ENCODE data around the gene EBF3.
"Not testable (repeated sequence)": the region's sequence is repeated elsewhere in the genome, so short reads cannot be mapped to it uniquely, and the experiment has no call there.

EBF3 gene

DNA sequence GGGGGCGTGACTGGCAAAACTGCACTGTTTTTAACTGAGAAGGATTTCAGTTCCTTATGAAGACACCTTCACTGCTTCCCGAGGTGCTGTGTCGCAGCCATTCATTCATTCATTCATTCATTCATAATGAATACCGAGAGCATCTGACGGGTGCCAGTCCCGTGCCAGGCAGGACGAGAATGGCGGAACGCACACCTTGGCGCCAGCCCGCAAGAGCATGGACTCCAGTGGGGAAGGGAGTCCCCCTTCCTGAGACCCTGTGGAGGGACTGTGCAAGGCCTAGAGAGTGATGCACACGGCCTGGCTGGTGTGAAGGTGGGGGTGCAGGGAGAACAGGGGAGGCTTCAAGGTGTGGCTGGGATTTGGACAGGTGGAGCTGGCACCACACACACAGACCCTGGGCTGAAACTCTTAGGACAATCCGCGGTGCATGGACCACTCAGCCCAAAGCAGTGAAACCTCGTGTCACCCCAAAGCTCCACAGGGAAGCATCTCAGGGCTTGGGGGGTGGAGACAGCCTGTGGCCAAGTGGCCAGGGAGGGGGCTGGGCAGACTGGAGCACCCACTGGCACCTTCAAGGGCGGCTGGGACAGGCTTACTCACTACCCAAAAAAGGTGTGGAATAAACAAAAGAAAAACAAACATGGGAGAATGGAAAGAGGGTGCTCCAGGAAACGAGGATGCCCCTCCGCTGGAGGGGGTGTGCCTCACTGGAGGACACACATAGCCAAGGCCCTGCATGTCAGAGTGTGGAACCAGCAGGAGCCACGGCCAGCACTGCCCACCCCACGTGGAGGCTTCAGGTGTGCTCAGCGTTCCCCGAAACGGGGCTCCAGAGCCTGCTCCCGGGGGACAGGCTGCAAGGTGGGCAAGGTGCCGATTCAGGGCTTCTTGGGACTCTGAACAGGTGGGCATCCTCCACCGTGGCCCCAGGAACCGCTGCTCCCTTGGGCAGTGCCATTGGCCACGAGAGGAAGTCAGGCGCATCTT, 37.7 kb downstream of the EBF3 start:
- DNase-seq: no peak

DNA sequence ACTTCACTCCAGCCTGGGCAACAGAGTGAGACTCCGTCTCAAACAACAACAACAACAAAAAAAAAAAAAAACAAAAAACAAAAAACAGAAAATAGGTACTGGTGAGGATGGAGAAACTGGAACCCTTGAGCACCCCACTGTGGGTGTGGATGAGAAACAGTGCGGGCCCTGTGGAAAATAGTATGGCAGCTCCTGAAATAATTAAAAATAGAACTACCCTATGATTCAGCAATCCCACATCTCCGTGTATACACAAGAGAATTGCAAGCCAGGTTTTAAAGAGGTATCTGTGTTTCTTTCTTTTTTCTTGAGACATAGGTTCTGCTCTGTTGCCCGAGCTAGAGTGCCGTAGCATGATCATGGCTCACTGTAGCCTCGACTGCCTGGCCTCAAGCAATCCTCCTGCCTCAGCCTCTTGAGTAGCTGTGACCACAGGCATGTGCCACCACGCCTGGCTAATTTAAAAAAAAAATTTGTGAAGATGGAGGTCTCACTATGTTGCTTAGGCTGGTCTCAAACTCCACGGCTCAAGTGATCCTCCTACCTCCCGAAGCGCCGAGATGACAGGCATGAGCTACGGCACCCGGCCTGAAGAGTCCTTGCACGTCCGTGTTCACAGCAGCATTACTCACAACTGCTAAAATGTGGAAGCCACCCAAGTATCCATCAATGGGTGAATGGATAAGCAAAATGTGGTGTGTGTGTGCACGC, 39.5 kb downstream of the EBF3 start:
- DNase-seq: no peak

DNA sequence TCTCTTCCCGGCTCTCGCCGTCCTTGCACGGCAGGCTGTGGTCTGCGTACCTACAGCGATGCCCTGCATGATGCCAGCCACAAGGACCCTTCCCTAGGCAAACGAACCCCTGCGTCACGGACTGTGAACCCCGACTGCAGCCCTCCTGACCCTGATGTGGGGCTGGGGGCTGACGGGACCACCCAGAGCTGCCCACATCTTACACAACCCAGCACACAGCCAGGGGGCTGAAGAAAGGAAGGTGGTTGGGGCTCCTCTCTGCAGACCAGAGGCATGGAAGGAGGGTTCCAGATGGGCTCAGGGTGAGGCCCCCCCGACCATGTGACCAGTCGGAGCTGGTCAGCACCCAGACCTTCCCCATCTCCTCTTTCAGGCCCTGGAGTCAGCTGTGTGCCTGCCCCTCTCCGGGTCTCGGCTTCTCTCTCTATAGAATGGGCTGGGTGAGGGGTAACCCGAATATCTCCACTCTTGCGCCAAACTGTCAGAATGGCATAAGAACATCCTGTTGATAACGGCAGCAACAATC, 41.4 kb downstream of the EBF3 start:
- no peak for DNase-seq

DNA sequence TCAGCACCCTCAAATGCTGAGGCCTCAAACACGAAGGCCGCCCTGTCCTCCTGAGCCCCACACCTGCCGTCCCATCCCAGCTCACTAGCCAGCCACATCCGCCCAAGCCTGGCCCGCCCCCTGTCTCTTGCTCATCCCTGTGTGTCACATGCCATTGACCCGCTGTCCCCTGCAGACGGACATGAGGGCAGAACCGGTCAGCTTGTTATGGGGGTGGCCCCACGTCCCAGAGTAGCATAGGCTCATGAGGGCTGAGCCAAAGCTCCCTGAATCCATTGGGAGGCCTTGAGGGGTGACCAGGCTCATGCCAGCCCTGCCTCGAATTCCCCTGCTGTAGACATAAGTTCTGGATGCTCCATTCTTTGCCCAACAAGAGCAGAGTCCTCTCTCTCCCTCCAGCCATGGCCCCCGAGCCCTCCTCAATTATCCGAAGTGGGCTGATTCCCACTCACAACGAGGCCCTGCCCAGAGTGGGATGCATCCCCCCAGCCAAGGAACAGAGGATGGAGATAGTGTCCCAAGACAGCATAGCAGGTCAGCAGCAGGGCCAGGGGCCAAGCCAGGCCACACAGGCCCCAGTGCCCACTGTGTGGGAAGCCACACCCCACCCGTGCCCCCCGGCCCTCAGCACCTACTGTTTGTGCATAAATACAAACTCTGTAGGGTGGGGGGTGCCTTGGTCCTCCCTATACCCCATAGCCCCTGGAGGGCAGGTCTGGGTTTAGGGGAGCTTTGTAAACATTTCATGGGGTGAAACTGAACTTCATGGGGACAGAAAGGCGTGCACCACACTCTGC, 42.1 kb downstream of the EBF3 start:
- no peak for DNase-seq

DNA sequence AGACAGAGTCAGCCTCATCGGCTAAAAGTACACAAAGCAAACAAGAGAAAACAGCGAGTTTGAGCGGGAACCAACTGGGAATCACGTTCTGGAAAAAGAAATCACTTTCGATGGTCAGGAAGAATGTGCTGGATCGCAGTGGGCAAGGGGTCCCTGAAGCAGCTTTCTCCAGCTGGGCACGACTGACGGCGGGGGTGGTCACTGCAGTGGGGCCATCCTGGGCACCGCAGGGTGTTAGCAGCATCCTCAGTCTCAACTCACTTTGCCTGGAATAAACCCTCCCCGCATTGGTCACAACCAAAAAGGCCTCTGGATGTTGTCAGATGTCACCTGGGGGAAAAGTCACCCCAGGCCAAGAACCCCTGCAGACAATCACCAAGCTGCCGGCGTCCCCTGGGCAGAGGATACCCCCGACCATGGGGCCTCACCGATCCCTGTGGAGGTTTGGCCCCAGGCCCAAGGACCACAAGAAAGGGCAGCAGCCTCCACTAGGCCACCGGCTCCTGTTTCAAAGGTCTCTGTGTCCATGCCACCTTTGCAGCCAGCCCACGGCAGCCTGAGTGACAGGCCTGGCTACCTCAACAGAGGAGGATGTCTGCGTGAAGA, 42.9 kb downstream of the EBF3 start:
- DNase-seq: no peak

DNA sequence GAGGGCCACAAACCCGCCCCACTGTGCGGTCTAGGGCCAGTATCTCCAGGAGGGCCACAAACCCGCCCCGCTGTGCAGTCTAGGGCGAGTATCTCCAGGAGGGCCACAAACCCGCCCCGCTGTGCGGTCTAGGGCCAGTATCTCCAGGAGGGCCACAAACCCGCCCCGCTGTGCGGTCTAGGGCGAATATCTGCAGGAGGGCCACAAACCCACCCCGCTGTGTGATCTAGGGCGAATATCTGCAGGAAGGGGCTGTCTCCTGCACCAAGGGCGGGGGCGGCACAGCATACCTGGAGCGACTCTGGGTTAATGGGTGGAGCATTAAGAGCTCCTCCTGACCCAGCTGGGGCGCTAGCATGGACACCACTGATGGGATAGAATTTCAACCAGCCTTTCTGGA, 43.9 kb downstream of the EBF3 start:
- not testable (repeated sequence) for DNase-seq

DNA sequence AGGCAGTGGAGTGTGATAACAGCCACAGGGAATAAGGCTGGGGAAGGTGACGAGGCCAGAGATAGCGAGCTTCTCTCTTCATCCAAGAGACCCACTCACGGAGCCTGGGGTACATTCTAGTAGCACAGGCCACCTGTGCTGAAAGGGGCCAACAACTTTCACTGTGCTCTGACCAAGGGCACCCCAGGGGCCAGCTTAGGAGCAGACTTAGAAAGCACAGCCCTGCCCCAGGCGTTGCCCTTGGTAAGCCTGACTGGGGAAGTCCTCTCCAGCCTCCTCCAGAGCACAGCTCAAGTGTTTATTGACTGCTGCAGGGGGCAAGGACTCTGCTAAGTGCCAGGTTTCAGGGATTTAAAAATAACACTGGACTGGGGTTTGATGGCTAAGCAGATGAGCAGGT, 44.7 kb downstream of the EBF3 start:
- DNase-seq: no peak

DNA sequence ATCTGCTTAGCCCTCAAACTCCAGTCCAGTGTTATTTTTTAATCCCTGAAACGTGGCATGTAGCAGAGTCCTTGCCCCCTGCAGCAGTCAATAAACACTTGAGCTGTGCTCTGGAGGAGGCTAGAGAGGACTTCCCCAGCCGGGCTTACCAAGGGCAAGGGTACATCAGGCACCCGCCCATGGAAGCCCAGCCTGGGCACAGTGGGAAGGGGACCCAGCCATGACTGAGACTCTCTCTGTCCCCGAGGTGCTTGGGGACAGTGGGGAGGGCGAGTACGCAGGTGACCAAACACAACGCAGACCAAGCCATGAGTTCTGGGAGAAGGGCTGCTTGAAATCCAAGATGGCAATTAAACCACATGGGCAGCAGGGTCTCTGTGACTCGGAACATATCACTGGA, 45.2 kb downstream of the EBF3 start:
- no peak for DNase-seq

DNA sequence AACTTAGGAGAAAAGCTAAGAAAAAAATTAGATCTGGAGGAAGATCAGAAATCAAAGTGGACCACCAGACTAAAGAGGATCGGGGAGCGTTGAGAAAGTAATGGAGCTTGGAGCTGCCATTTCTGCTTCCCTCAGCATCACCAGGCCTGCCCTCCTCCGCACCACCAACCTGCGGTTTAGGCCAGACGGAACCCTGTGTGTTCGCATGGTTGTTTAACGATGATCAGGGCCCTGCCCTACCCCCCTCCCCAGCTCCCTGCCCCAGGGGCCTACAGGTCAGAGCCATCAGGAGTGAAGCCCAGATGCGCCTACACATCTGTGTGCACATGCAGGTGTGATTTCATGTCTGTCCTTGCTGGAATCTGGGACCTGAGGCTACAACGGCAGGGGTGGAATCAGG, 45.7 kb downstream of the EBF3 start:
- no peak for DNase-seq

DNA sequence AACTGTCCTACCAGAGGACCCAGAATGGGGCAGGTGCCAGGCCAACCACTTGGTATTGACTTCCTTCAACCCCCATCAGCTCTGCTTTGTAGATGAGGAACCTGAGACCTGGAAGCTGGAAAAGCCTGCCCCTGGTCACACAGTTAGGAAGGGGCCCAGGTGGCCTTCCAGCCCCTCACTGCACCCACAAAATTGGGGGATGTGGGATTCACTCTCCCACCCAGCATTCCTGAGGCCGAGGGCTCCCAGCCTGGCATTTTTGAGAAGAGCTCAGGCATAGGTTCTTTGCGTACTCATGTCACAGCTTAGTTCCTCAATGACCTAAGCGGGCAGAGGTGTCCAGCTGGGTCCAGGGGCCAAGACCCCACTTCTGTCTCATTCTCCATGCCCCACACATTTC, 46.1 kb downstream of the EBF3 start:
- no peak for DNase-seq

DNA sequence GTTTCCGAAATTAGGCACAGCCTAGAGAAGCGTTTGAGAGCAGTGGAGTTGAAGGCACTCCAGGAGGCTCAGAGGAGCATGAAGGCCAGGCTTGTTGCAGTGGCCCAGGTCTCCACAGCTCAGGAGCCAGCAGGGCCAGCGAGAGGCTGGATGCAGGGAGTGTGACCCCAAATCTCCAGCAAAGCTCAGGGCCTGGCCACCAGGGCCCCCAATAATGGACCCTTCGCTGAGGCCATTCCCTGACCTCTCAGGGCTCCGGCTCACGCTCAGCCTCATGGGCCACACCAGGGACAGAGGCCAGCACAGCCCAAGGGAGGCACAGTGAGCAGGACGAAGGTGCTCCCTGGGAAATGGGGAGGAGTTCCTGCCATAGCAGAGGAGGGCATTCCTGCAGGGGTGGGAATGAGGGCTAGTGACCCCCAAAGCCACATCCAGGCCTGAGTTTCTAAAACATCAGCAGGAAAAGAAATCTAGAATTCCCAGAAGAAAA, 47.5 kb downstream of the EBF3 start:
- DNase-seq: no peak

DNA sequence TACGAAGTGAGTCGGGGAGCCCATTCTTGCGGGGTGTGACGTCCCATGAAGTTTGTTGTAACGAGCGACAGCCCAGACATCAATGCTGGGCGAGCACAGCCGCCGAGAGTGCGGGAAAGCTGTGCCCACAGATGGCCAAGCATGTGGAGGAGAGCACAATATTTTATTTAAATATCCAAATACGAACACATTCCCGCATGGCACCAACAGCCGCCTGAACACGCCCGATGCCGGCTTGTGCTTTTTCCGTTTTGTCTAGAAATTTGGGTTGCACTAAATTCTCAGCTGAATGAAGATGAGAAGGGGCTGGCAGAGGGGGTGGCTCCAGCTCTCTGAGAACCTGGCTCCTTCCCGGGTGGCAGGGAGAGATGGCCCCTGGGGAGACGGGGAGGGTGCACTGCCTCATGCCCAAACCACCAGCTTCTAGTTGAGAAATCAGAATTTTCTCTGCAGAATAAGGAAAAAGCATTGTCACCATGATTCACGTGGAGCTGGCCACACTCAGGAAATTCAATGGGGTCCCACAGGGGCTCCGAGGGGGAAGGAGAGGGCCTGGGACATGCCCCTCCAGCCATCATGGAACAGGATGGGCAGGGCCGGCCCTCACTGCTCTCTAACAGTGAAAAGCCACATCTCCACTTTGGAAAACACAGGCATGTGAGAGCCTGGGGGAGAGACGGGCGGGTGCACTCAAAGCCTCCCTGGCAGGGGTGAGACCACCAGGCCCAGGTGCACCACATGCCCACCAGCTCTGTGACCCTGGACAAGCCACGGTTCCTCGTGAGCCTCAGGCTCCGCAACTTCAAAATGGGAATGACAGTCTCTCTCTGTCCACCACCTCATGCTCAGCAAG, 48.3 kb downstream of the EBF3 start:
- DNase-seq: no peak

DNA sequence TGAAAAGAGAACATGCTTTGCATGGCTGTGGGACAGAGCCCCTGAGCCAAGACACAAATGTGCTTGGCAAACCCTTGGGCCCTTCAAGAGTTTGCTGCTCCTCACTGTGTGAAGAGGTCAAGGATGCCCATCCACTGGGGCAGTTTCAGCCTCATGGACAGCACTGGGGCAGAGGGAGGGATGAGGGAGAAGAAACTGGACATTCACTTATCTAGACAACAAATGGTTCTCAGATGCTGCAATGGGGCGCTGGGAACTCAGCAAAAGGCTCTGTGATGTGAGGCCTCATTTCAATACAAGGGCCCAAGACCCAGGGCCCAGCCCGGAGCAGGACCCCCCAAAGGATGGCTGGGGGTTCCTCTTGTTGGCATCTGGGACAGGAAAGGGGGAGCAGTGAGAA, 49.1 kb downstream of the EBF3 start:
- DNase-seq: no peak

DNA sequence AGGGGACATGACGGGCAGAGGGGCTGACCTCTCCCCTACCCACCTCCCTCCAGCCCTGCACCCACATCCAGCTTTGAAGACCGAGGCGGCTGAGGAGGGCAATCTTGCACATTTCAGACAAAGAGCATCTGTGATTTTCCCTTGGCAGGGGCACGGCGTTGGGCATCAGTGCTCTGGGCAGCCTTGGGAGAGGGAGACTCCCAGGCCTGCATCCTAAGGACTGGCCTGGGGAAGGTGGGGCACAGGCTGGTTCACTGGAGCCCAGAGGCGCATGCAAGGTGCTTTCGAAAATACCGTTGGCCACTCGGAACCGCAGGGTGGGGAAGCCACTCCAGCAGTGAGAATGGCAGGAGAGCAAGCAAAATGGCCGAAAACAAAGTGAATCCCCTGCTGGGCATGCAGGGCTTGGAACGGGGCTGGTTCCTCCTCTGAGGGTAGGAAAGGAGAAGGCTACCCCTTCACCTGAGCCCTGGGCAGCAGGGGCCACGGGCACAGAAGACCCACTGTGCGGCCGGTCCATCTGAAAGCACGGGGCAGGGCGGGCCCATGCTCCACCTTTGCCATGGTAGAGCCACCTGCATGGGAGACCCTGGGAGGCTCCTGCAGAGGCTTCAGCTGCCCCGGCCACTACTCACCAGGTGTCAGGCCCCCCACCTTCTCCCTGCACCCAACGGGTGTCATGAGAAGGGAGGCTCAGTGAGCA, 49.8 kb downstream of the EBF3 start:
- no peak for DNase-seq

DNA sequence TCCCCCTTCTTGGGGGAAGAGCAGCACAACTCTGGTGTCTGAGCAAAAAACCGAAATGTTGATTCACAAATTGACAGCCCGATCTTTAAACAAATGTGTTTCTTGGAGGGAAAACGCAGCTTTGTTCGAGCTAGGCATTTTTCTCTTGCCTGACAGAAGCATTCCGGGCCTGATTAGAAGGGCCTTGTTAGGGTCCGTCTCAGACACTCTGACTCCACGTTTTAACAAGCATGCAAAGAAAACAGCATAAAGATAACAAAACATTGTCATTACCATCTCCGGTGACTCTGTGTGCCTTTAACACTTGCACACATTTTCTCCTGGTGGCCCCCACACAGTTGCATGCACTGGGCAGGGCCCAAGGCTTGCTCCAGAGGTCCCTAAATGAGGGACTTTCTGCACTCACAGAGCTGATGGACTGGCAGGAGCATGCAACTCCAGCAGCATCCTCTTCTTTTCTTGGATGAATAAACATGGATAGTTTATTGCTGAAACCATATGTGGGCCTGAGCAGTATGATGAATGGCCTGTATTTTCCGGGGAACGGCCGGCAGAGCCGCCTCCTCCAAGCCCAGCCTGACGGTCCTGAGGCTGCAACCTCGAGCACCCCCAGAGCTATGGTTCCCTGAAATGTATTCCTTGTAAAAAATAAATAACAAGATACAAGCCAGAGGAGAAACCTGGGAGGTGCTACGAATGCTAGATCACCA, 50.9 kb downstream of the EBF3 start:
- no peak for DNase-seq

DNA sequence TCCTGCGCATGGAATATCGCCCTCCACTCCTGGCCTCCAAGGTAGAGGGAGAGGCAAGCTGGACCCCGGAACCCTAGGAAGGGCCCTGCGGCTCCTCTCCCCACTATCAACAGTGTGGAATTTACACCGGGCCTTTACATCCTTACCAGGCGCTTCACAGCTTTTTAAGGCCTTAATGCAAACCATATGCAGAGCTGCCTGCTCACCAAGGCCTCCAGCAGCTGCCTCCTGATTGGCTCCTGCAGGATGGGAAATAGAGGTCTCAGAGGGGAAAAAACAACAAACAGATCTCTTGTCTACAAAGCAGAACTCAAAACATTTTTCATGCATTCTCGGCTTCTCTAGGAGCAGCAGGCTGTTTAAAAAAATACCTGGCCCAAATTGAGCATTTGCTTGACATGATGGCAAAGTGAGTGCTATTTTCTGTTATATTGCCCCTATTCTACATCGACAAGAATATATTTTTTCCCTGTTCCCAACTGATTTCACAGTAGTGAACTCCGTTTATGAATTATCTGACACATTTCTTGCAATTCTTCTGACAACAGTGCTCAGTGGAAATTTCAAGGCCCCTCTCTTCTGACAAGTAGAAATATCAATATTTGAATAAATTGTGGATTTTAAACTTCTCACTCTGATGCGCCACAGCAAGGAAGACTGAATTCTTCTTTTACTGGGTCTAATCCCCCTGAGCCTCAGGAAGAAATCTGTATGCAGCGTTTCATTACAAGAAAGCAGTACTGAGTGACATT, 51.7 kb downstream of the EBF3 start:
- DNase-seq: no peak

DNA sequence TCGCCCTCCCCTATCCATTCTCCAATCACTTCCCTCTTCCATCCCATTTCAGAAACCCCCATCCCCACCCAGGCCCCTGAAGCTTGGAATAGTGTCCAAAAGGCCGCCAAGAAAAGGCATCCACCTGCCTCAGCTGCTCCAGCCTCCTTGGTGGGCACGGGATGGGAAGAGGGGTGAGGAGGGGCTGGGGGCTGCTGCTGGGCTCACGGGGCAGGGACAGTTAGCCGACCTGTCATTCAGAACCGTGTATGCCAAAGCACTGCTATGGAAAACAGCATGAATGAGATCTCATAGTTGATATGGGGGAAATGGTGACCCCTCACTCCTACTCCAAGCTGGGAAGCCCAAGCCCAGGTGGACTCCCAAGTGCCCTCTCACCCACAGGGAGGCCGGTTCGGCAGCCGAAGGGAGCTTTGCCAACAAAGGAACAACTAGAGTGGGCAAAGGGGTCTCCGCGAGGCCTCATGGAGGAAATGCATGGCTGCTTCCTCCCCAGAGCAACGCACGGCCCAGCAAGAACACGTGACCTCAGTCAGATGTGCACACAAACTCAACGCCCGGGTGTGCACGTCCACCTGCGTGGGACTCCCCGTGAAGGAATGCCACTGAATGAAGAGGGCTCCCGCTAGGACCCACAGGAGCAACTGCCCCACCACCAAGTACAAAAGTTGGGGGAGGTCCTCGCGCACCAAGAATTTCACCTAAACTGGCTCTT, 52.5 kb downstream of the EBF3 start:
- no peak for DNase-seq

DNA sequence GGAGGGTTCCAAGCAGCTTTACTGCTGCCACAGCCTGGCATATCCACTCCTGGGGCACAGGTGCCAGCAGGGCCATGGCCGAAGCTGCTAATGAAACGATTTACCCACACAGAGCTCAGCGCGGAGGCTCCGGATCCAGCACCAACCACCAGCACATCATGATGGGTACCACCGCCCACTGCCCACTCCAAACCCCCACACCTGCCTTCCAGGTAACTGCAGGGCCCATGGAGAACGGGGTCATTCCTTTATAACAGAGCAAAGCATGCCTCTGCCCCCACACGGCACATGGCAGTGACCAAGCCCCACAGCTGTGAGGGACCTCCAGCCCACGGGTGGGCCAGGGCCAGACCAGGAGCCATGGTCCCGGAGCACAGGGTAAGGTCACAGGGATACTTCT, 53.2 kb downstream of the EBF3 start:
- DNase-seq: no peak
